ENCODE data around the gene ERCC1.
"Not testable (repeated sequence)": the region's sequence is repeated elsewhere in the genome, so short reads cannot be mapped to it uniquely, and the experiment has no call there.

The ERCC1 gene

GRCh38 chr19:45443462-45444317 is 20.0 kb upstream of the ERCC1 start:
- Histone ChIP-seq H3K4me1 (ENCODE audit: control insufficient read depth, insufficient read depth, low read length) (peaks cover 34% of the 10 kb centered on the region), H3K36me3 (ENCODE audit: control insufficient read depth in 2 of 2, insufficient read depth in 2 of 2, low read length in 2 of 2) (no peaks in the 10 kb centered on the region), H3K9ac (ENCODE audit: low read length in 2 of 2) (peak overlapping the region; percentile 86), H3K27ac (ENCODE audit: low read length) (peak overlapping the region; percentile 91), H3K27me3 (ENCODE audit: control insufficient read depth in 1 of 2, insufficient read depth in 2 of 2, low read length in 2 of 2) (no peaks in the 10 kb centered on the region), H3K9me3 (ENCODE audit: control insufficient read depth in 2 of 2, low read length in 2 of 2) (no peaks in the 10 kb centered on the region), H3K4me3 (ENCODE audit: low read length in 2 of 2) (peak overlapping the region; percentile 71 to 76)

DNA sequence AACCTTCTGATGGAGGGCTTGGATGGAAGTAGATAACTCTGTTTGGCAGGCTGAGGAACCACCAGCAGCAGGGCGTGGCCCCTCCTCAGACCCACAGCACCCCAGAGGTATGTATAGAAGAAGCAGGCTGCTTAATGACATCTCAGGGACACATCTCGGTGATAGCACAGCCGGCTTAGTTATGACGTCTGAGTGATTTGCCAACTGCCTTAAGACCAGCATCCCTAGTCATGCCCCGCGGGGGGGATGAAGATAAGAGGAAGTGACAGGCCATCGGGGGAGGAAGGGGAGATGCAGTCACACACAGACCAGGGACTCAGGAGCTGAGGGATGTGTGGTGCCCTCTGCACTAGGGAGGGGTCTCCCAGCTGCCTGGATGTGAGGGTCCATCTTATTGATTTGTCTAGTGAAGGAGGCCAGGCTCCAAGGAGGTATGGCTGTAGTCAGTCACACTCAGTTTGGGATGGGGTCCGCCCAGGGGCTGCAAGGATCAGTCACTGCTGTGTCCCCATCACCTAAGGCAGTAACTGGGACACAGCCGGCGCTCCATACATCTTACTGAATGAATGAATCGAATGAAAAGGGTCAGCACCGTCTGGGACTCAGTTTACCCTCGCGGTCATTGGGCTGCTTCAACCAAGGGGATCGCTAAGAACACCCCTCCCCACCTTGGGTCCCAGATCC is 19.2 kb upstream of the ERCC1 start:
- H3K4me1 ChIP-seq (ENCODE audit: control insufficient read depth, insufficient read depth, low read length): peaks cover 34% of the 10 kb centered on the region
- H3K4me3 ChIP-seq (ENCODE audit: low read length in 2 of 2): peak overlapping the region; percentile 60 to 76
- no peaks in the 10 kb centered on the region for H3K27me3 ChIP-seq (ENCODE audit: control insufficient read depth in 1 of 2, insufficient read depth in 2 of 2, low read length in 2 of 2)
- H3K9ac ChIP-seq (ENCODE audit: low read length in 2 of 2): peak overlapping the region; percentile 71 to 86
- no peaks in the 10 kb centered on the region for H3K9me3 ChIP-seq (ENCODE audit: control insufficient read depth in 2 of 2, low read length in 2 of 2)
- H3K36me3 ChIP-seq (ENCODE audit: control insufficient read depth in 2 of 2, insufficient read depth in 2 of 2, low read length in 2 of 2): no peaks in the 10 kb centered on the region
- H3K27ac ChIP-seq (ENCODE audit: low read length): peak overlapping the region; percentile 91

DNA sequence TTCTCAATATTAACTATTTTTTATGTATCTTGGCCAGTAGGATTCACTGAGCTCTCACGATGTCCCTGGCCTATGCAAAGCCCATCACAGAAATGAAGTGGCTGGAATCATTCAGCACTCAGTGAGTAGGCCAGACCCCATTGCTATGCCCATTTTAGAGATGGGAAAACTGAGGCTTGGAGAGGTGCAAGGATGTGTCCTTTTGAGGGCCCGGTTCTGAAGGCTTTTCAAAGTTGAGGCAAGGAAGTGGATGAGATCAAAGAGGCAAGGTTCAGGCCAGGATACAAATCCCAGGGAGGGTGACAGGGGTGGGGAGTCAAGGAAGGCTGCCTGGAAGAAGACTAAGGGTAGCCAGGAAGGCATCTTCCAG is 18.7 kb upstream of the ERCC1 start:
- Histone ChIP-seq H3K9ac (ENCODE audit: low read length in 2 of 2) (peak overlapping the region in 1 of 2 donors; percentile 71), H3K27ac (ENCODE audit: low read length) (no peak overlapping the region), H3K9me3 (ENCODE audit: control insufficient read depth in 2 of 2, low read length in 2 of 2) (no peaks in the 10 kb centered on the region), H3K4me1 (ENCODE audit: control insufficient read depth, insufficient read depth, low read length) (peaks cover 34% of the 10 kb centered on the region), H3K27me3 (ENCODE audit: control insufficient read depth in 1 of 2, insufficient read depth in 2 of 2, low read length in 2 of 2) (no peaks in the 10 kb centered on the region), H3K36me3 (ENCODE audit: control insufficient read depth in 2 of 2, insufficient read depth in 2 of 2, low read length in 2 of 2) (no peaks in the 10 kb centered on the region), H3K4me3 (ENCODE audit: low read length in 2 of 2) (no peak overlapping the region)

DNA sequence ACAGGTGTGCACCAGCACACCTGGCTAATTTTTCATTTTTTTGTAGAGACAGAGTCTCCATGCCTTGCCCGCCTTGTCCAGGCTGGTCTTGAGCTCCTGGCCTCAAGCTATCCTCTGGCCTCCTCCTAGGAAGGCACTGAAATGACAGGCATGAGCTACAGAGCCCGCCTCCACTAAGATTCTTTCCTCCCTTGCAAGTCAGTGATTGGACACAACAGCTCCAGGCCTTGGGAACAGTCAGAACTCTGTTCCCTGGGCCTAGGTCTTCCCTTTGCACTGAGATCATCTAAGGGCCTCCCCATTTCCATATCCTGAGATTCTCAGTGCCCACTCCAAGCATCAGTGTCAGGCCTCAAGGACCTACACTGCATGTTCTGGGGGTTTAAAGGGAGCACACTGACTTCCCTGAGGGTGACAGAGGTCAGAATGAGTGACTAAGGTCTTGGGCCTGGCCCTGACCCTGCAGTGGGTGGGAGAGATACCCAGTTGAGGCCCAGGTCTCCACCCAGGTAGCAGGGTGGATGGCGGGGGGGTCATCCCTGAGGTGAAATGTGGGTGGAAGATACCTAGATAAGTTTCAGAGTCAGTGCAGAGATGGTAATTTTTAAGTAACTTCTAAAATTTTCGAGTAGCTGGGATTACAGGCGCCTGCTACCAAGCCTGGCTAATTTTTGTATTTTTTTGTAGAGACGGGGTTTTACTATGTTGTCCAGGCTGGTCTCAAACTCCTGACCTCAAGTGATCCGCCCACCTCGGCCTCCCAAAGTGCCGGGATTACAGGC is 17.3 kb upstream of the ERCC1 start:
- Histone ChIP-seq H3K4me1 (ENCODE audit: control insufficient read depth, insufficient read depth, low read length) (peaks cover 34% of the 10 kb centered on the region), H3K27me3 (ENCODE audit: control insufficient read depth in 1 of 2, insufficient read depth in 2 of 2, low read length in 2 of 2) (no peaks in the 10 kb centered on the region), H3K9ac (ENCODE audit: low read length in 2 of 2) (no peak overlapping the region)

DNA sequence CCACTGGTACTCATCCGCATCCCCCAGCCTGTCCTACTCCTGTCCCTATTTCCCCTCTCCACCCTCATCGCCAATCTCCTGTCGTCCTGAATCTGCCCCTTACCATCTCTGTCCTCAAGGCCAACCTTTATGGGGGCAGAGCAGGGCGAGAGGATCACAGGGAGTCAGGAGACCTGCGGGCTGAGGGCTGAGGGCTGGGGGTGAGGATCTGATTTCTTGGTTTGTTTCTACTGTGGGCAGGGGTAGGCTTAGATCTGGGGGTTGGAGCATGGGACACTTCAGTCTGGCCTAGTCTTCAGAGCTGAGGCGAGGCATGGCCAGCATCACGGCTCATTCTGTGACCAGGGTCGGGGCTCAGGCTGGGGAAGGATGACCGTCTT is 16.5 kb upstream of the ERCC1 start:
- peak overlapping the region in 1 of 2 donors; percentile 44 for H3K9ac ChIP-seq (ENCODE audit: low read length in 2 of 2)

More for the DNA sequence above, 17.3 kb upstream of the ERCC1 start:
- no peaks in the 10 kb centered on the region for H3K9me3 ChIP-seq (ENCODE audit: control insufficient read depth in 2 of 2, low read length in 2 of 2)
- H3K27ac ChIP-seq (ENCODE audit: low read length): no peak overlapping the region
- no peaks in the 10 kb centered on the region for H3K36me3 ChIP-seq (ENCODE audit: control insufficient read depth in 2 of 2, insufficient read depth in 2 of 2, low read length in 2 of 2)
- H3K4me3 ChIP-seq (ENCODE audit: low read length in 2 of 2): no peak overlapping the region

DNA sequence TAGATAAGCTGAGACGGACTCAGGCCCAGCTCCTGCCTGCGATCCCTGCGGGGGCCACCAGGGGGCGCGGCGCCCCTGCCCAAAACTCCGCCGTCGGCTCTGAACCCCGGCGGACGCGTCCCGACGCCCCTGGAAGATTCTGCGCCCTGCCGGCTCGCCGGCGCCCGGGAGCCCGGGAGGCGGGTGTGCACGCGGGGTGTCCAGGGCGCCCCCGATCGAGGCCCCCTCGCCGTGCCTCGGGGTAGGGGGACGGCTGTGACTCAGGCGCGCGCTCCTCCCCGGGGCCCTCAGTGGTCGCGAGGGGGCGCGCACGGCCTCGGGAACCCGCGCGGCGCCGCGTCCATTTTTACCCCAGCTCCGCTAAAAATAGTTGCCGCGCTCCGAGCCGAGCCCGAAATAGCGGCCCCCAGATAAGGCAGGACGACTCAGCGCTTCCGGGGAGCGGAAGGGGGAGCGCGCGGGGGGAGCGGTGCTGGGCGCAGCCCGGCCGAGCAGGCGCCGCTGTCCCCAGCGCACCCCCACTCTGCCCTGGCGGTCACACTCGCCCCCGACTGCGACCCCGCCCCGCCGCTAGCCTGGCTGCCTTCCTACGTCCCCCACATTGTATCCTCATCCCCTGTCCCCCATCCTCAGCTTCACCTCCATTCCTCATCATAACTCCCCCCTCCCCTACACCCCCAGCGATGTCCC is 16.0 kb upstream of the ERCC1 start:
- no peaks in the 10 kb centered on the region for H3K36me3 ChIP-seq (ENCODE audit: control insufficient read depth in 2 of 2, insufficient read depth in 2 of 2, low read length in 2 of 2)
- no peaks in the 10 kb centered on the region for H3K27me3 ChIP-seq (ENCODE audit: control insufficient read depth in 1 of 2, insufficient read depth in 2 of 2, low read length in 2 of 2)
- H3K27ac ChIP-seq (ENCODE audit: low read length): peak overlapping the region; percentile 60
- H3K9ac ChIP-seq (ENCODE audit: low read length in 2 of 2): peak overlapping the region in 1 of 2 donors; percentile 44
- peaks cover 29% of the 10 kb centered on the region for H3K4me1 ChIP-seq (ENCODE audit: control insufficient read depth, insufficient read depth, low read length)
- H3K9me3 ChIP-seq (ENCODE audit: control insufficient read depth in 2 of 2, low read length in 2 of 2): no peaks in the 10 kb centered on the region
- H3K4me3 ChIP-seq (ENCODE audit: low read length in 2 of 2): peak overlapping the region; percentile 45 to 74

More for the DNA sequence above, 16.5 kb upstream of the ERCC1 start:
- Histone ChIP-seq H3K9me3 (ENCODE audit: control insufficient read depth in 2 of 2, low read length in 2 of 2) (no peaks in the 10 kb centered on the region), H3K27me3 (ENCODE audit: control insufficient read depth in 1 of 2, insufficient read depth in 2 of 2, low read length in 2 of 2) (no peaks in the 10 kb centered on the region), H3K27ac (ENCODE audit: low read length) (peak overlapping the region; percentile 60), H3K4me1 (ENCODE audit: control insufficient read depth, insufficient read depth, low read length) (peaks cover 34% of the 10 kb centered on the region), H3K36me3 (ENCODE audit: control insufficient read depth in 2 of 2, insufficient read depth in 2 of 2, low read length in 2 of 2) (no peaks in the 10 kb centered on the region), H3K4me3 (ENCODE audit: low read length in 2 of 2) (peak overlapping the region; percentile 45 to 74)

- Histone ChIP-seq H3K4me3 (ENCODE audit: low read length in 2 of 2) (peak overlapping the region in 1 of 2 donors; percentile 74), H3K27me3 (ENCODE audit: control insufficient read depth in 1 of 2, insufficient read depth in 2 of 2, low read length in 2 of 2) (no peaks in the 10 kb centered on the region), H3K27ac (ENCODE audit: low read length) (no peak overlapping the region), H3K9me3 (ENCODE audit: control insufficient read depth in 2 of 2, low read length in 2 of 2) (no peaks in the 10 kb centered on the region), H3K36me3 (ENCODE audit: control insufficient read depth in 2 of 2, insufficient read depth in 2 of 2, low read length in 2 of 2) (no peaks in the 10 kb centered on the region), H3K4me1 (ENCODE audit: control insufficient read depth, insufficient read depth, low read length) (peaks cover 24% of the 10 kb centered on the region), H3K9ac (ENCODE audit: low read length in 2 of 2) (no peak overlapping the region)
Measured at GRCh38 chr19:45439190-45439568, 15.5 kb upstream of the ERCC1 start.

- Histone ChIP-seq H3K27me3 (ENCODE audit: control insufficient read depth in 1 of 2, insufficient read depth in 2 of 2, low read length in 2 of 2) (no peaks in the 10 kb centered on the region), H3K27ac (ENCODE audit: low read length) (no peak overlapping the region), H3K4me3 (ENCODE audit: low read length in 2 of 2) (no peak overlapping the region), H3K9me3 (ENCODE audit: control insufficient read depth in 2 of 2, low read length in 2 of 2) (no peaks in the 10 kb centered on the region), H3K36me3 (ENCODE audit: control insufficient read depth in 2 of 2, insufficient read depth in 2 of 2, low read length in 2 of 2) (no peaks in the 10 kb centered on the region), H3K4me1 (ENCODE audit: control insufficient read depth, insufficient read depth, low read length) (peaks cover 10% of the 10 kb centered on the region), H3K9ac (ENCODE audit: low read length in 2 of 2) (no peak overlapping the region)
Measured at GRCh38 chr19:45437328-45437727, 13.6 kb upstream of the ERCC1 start.

DNA sequence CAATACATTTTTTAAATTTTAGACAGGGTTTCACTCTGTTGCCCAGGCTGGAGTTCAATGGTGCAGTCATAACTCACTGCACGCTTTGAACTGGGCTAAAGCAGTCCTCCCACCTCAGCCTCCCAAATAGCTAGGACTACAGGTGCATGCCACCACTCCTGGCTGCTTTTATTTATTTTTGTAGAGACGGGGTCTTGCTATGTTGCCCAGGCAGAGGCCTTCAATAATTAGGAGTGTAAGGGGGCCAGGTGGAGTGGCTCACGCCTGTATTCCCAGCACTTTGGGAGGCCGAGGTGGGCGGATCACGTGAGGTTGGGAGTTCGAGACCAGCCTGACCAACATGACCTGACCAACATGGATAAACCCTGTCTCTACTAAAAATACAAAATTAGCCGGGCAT is 8.8 kb upstream of the ERCC1 start:
- H3K4me3 ChIP-seq (ENCODE audit: low read length in 2 of 2); H3K27ac ChIP-seq (ENCODE audit: low read length); H3K4me1 ChIP-seq (ENCODE audit: control insufficient read depth, insufficient read depth, low read length); H3K9me3 ChIP-seq (ENCODE audit: control insufficient read depth in 2 of 2, low read length in 2 of 2); H3K9ac ChIP-seq (ENCODE audit: low read length in 2 of 2); H3K36me3 ChIP-seq (ENCODE audit: control insufficient read depth in 2 of 2, insufficient read depth in 2 of 2, low read length in 2 of 2); H3K27me3 ChIP-seq (ENCODE audit: control insufficient read depth in 1 of 2, insufficient read depth in 2 of 2, low read length in 2 of 2): not testable (repeated sequence)

DNA sequence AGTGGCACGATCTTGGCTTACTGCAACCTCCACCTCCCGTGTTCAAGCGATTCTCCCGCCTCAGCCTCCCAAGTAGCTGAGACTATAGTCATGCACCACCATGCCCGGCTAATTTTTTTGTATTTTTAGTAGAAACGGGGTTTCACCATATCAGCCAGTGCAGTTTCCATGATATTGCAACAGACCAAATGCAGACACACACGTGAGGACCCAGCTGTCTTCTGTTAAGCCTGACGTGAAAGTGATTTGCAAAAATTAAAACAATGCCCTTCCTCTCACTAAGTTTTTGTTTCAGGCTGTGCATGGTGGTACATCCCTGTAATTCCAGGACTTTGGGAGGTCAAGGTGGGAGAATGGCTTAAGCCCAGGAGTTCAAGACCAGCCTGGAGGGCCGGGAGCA is 7.3 kb upstream of the ERCC1 start:
- H3K36me3 ChIP-seq (ENCODE audit: control insufficient read depth in 2 of 2, insufficient read depth in 2 of 2, low read length in 2 of 2); H3K27ac ChIP-seq (ENCODE audit: low read length); H3K4me1 ChIP-seq (ENCODE audit: control insufficient read depth, insufficient read depth, low read length); H3K9me3 ChIP-seq (ENCODE audit: control insufficient read depth in 2 of 2, low read length in 2 of 2); H3K4me3 ChIP-seq (ENCODE audit: low read length in 2 of 2); H3K27me3 ChIP-seq (ENCODE audit: control insufficient read depth in 1 of 2, insufficient read depth in 2 of 2, low read length in 2 of 2); H3K9ac ChIP-seq (ENCODE audit: low read length in 2 of 2): not testable (repeated sequence)
